Adipocyte (in vitro differentiated cells): ENCODE results near the gene TSPAN4.

ENCODE experiments used
- DNase-seq: peaks from one replicate; pipeline ENCODE4 v3.0.0-alpha.2; 2015; ENCODE audit warnings: low read depth
- H3K27me3 ChIP-seq: replicated peaks from 2 replicates; pipeline ENCODE4 v1.7.0; 2013; ENCODE audit warnings: mild to moderate bottlenecking, low read length, moderate library complexity; ENCODE audit not compliant: control insufficient read depth, insufficient read depth
- H3K36me3 ChIP-seq: 2 replicates; pipeline ENCODE4 v1.7.0; 2013; ENCODE audit warnings: low read length, mild to moderate bottlenecking, moderate library complexity; ENCODE audit not compliant: control insufficient read depth, insufficient read depth, severe bottlenecking
- H3K4me1 ChIP-seq: 2 replicates; pipeline ENCODE4 v1.7.0; 2013; ENCODE audit warnings: mild to moderate bottlenecking, low read length, moderate library complexity; ENCODE audit not compliant: control insufficient read depth, insufficient read depth
- H3K4me3 ChIP-seq: 2 replicates; pipeline ENCODE4 v1.7.0; 2013; ENCODE audit warnings: mild to moderate bottlenecking, low read length, moderate library complexity
- H3K9ac ChIP-seq: 2 replicates; pipeline ENCODE4 v1.7.0; 2013; ENCODE audit warnings: mild to moderate bottlenecking, low read length, moderate library complexity
- H3K9me3 ChIP-seq: 2 replicates; pipeline ENCODE4 v1.7.0; 2013; ENCODE audit warnings: mild to moderate bottlenecking, low read length, moderate library complexity; ENCODE audit not compliant: control insufficient read depth

The TSPAN4 gene

GRCh38 chr11:914204-914603 is 71.6 kb downstream of the TSPAN4 start:
- Histone ChIP-seq H3K4me3 (no peak overlapping the region), H3K36me3 (no peaks in the 10 kb centered on the region), H3K27me3 (no peaks in the 10 kb centered on the region), H3K4me1 (peaks cover 17% of the 10 kb centered on the region), H3K9ac (no peak overlapping the region), H3K9me3 (no peaks in the 10 kb centered on the region)
- DNase-seq: no peak

- Histone ChIP-seq H3K36me3 (no peaks in the 10 kb centered on the region), H3K9ac (no peak overlapping the region), H3K27me3 (no peaks in the 10 kb centered on the region), H3K4me1 (peaks cover 10% of the 10 kb centered on the region), H3K9me3 (no peaks in the 10 kb centered on the region), H3K4me3 (no peak overlapping the region)
- DNase-seq: no peak
Measured at GRCh38 chr11:914747-915501, 72.3 kb downstream of the TSPAN4 start.
